ENCODE data around the gene NPBWR2. TPM values are rescaled to one million over a fixed set of nuclear protein-coding genes. Genes with fewer than 3 reads are reported as not detected.

The NPBWR2 gene
- total and polyA plus RNA-seq, 2 donors, result 0.02 TPM; not detected in 1

DNA sequence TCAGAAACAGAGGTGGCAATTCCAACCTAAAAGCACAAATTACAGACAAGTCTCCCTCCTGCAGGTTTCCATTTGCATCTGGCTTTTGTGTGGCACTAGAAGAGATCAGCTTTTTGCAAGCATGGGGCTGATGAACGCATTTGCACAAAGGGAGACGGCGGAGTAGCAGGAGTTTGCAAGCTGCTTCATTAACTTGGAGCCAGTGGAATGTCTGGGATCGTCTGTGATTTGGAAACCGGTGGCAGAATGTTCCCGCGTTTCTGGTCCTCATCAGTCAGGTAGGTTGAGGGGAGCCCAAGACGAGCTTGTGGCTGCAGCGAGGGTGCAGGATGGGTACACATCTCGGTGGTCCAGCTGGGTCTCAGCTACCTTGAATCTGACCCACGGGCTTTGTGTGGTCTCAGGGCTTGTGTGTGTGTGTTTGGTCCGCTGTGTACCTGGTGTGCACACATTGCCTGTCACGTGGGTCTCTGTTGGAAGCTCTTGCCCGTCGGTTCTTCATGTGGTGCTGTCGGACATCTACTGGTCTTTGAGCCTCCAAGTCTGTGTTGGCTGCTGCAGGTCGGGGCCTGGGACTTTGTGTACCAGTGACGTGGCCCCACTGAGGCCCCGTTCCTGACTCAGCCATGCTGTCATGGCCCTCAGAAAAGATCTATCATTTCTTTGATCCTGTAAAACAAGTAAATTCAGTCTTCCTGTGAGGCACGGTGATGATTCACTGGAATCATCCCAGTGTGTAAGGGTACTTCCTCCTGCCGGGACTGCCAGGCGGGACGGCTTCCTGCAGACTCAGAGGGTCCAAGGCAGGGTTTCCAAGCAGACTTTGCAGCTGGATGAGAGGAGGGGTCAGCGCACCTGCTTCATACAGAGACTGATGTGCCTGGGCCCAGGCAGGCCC lies 44.5 kb upstream of the NPBWR2 start:
- DNase-seq (ENCODE audit: low read depth in 6 of 9, low spot score in 9 of 9), result no peak
- H3K36me3 ChIP-seq (ENCODE audit: control insufficient read depth in 2 of 2, insufficient read depth in 2 of 2, low read length in 1 of 2), result no peaks in the 10 kb centered on the region
- H3K4me1 ChIP-seq (ENCODE audit: control insufficient read depth in 2 of 2, insufficient read depth in 2 of 2, low read length in 2 of 2), result no peaks in the 10 kb centered on the region
- H3K4me3 ChIP-seq (ENCODE audit: low read length in 2 of 2), result no peak overlapping the region
- H3K9me3 ChIP-seq (ENCODE audit: control insufficient read depth in 2 of 2, insufficient read depth in 1 of 2, low read length in 1 of 2), result peaks cover 0 to under 1% of the 10 kb centered on the region in 2 donors
- WGBS, result 89% methylated on average over 24 of the region's 24 CpGs
- no peaks in the 10 kb centered on the region for H3K27me3 ChIP-seq (ENCODE audit: control insufficient read depth in 2 of 2, insufficient read depth in 1 of 2, low read length in 1 of 2)
- no peak overlapping the region for H3K27ac ChIP-seq (ENCODE audit: low read depth in 1 of 2, low read length in 1 of 2)

DNA sequence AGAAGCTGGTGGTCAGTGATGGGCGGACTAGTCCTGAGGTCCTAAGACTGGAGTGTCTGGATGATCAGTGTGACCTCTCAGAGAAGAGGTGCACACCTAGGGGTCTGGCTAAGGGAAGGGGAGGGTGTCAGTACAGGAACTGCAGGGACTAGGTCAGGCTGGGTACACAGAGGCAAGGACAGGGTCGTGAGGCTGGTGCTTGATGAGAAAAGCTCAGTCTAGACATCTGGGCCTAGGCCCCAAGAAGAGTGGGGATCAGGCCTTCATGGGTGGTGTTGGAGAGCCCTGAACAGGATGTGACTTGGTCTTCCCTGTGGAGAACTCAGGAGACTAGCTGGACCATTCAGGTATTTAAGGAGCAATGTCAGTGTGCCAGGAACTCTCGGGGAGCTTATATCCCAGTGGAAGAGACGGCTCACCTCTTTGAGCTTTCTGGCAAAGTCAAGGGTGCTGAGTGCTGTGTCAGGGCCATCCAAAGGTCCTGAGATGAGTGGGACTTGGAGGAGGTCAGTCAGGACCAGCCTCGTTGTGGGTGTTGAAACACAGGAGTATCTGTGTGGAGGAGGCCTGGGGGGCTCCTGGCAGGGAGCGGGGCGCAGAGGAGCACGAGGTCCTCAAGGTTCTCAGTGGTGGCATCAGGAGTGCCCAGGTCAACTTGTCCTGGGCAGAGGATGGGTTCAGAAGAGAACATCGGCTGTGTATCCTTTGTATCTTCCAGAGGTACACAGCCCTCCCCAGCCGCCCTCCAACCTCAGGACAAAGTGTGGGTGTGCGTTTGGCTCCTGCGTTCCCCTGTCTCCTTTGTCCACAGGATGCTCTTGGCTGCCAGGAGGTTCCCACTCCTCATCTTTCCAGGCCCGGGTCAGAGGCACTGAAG lies 43.6 kb upstream of the NPBWR2 start:
- H3K27me3 ChIP-seq (ENCODE audit: control insufficient read depth in 2 of 2, insufficient read depth in 1 of 2, low read length in 1 of 2), result no peaks in the 10 kb centered on the region
- no peaks in the 10 kb centered on the region for H3K4me1 ChIP-seq (ENCODE audit: control insufficient read depth in 2 of 2, insufficient read depth in 2 of 2, low read length in 2 of 2)
- H3K4me3 ChIP-seq (ENCODE audit: low read length in 2 of 2), result no peak overlapping the region
- no peaks in the 10 kb centered on the region for H3K36me3 ChIP-seq (ENCODE audit: control insufficient read depth in 2 of 2, insufficient read depth in 2 of 2, low read length in 1 of 2)
- no peak overlapping the region for H3K27ac ChIP-seq (ENCODE audit: low read depth in 1 of 2, low read length in 1 of 2)
- DNase-seq (ENCODE audit: low read depth in 6 of 9, low spot score in 9 of 9), result no peak
- peaks cover 0 to 5% of the 10 kb centered on the region in 2 donors for H3K9me3 ChIP-seq (ENCODE audit: control insufficient read depth in 2 of 2, insufficient read depth in 1 of 2, low read length in 1 of 2)
- 85% methylated on average over 13 of the region's 13 CpGs for WGBS

DNA sequence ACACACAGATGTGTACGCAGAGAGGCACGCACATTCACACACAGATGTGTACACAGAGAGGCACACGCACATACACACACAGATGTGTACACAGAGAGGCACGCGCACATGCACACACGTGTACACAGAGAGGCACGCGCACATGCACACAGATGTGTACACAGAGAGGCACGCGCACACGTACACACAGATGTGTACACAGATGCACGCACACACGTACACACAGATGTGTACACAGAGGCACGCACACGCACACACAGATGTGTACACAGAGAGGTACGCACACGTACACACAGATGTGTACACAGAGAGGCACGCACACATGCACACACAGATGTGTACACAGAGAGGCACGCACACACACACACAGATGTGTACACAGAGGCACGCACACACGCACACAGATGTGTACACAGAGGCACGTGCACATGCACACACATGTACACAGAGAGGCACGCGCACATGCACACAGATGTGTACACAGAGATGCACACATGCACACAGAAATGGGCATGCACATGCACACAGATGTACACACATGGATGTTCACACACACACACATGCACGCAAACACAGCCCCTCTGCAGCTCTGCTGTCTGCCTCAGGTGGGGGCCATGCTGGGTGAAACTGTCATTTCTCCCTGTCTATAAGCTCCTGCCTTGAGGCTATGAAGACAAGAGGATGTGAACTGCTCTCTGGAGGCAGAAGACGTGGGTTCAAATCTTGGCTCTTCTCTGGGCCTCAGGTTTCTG lies 42.6 kb upstream of the NPBWR2 start:
- H3K4me1 ChIP-seq (ENCODE audit: control insufficient read depth in 2 of 2, insufficient read depth in 2 of 2, low read length in 2 of 2), result no peaks in the 10 kb centered on the region
- H3K4me3 ChIP-seq (ENCODE audit: low read length in 2 of 2), result no peak overlapping the region
- peaks cover 0 to 14% of the 10 kb centered on the region in 2 donors for H3K9me3 ChIP-seq (ENCODE audit: control insufficient read depth in 2 of 2, insufficient read depth in 1 of 2, low read length in 1 of 2)
- H3K36me3 ChIP-seq (ENCODE audit: control insufficient read depth in 2 of 2, insufficient read depth in 2 of 2, low read length in 1 of 2), result no peaks in the 10 kb centered on the region
- no peak overlapping the region for H3K27ac ChIP-seq (ENCODE audit: low read depth in 1 of 2, low read length in 1 of 2)
- DNase-seq (ENCODE audit: low read depth in 6 of 9, low spot score in 9 of 9), result no peak
- H3K27me3 ChIP-seq (ENCODE audit: control insufficient read depth in 2 of 2, insufficient read depth in 1 of 2, low read length in 1 of 2), result no peaks in the 10 kb centered on the region
- 90% methylated on average over 26 of the region's 26 CpGs for WGBS

DNA sequence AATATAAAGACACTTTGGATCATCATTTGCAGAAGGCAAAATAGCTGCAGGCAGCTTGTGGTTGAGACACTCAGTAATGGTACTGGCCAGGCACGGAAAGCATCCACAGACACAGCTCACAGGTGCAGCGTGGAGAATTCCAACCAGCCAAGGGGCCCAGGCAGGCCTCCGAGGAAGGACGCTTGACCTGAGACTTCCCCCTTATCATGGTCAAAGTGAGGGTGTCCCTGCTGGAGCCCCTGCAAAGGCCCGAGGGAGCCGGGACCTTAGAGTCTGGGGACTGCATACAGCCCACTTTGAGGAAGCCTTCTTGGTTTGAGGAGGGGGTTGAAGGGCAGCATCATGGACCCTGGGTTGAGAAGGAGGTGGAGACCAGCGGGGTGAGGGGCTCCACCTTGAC lies 41.8 kb upstream of the NPBWR2 start:
- Histone ChIP-seq H3K4me3 (ENCODE audit: low read length in 2 of 2) (no peak overlapping the region), H3K9me3 (ENCODE audit: control insufficient read depth in 2 of 2, insufficient read depth in 1 of 2, low read length in 1 of 2) (peaks cover 0 to 18% of the 10 kb centered on the region in 2 donors), H3K27ac (ENCODE audit: low read depth in 1 of 2, low read length in 1 of 2) (no peak overlapping the region), H3K4me1 (ENCODE audit: control insufficient read depth in 2 of 2, insufficient read depth in 2 of 2, low read length in 2 of 2) (no peaks in the 10 kb centered on the region), H3K27me3 (ENCODE audit: control insufficient read depth in 2 of 2, insufficient read depth in 1 of 2, low read length in 1 of 2) (no peaks in the 10 kb centered on the region), H3K36me3 (ENCODE audit: control insufficient read depth in 2 of 2, insufficient read depth in 2 of 2, low read length in 1 of 2) (no peaks in the 10 kb centered on the region)
- WGBS, result 88% methylated on average over 7 of the region's 7 CpGs
- DNase-seq (ENCODE audit: low read depth in 6 of 9, low spot score in 9 of 9), result no peak

DNA sequence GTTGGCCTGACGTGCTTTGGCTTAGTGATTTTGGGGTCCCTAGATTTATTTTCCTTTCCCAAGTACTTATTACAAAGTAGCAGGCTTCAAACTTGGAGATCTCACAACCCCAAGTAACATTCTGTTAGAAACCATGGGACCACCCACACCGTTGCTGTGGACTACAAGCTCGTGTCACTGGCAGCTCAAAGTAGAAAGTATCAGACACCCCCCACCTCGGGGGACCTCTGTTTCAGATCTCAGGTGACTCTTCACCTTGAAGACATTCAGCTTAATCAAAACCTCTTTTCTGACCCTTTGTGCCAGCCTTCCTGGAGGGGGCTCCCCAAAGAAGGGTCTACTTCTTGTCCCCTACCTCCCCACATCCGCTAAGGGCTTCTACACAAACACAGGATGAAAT lies 41.2 kb upstream of the NPBWR2 start:
- 93% methylated on average over 5 of the region's 5 CpGs for WGBS
- no peaks in the 10 kb centered on the region for H3K36me3 ChIP-seq (ENCODE audit: control insufficient read depth in 2 of 2, insufficient read depth in 2 of 2, low read length in 1 of 2)
- DNase-seq (ENCODE audit: low read depth in 6 of 9, low spot score in 9 of 9), result no peak
- H3K4me1 ChIP-seq (ENCODE audit: control insufficient read depth in 2 of 2, insufficient read depth in 2 of 2, low read length in 2 of 2), result no peaks in the 10 kb centered on the region
- no peak overlapping the region for H3K27ac ChIP-seq (ENCODE audit: low read depth in 1 of 2, low read length in 1 of 2)
- H3K9me3 ChIP-seq (ENCODE audit: control insufficient read depth in 2 of 2, insufficient read depth in 1 of 2, low read length in 1 of 2), result peaks cover 0 to 18% of the 10 kb centered on the region in 2 donors
- H3K27me3 ChIP-seq (ENCODE audit: control insufficient read depth in 2 of 2, insufficient read depth in 1 of 2, low read length in 1 of 2), result no peaks in the 10 kb centered on the region
- H3K4me3 ChIP-seq (ENCODE audit: low read length in 2 of 2), result no peak overlapping the region

DNA sequence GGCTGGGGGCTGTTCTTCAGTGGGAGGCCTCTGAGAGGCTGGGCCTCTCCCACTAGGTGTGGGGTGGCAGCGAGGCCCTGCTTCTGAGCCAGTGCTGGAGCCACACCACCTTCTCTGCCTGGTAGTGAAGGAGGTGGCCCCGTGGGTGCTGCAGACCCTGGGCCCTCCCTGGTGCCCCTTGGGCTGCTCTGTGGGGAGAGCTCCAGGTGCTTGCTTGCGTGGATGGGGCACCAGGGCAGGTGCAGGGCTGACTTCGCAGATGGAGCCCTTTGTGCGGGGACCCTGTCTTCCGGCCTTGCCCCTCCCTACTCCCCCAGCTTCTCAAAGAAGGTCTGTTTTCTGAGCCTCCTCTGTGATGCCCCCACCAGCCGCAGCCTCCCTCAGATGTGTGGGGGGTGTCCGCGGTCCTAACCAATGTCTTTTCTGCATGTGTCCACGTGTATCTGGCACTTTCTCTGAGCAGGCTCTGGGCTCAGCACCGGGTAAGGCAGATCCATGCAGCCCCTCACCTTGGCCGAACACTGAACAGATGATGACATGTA lies 39.6 kb upstream of the NPBWR2 start:
- 85% methylated on average over 12 of the region's 12 CpGs for WGBS
- no peaks in the 10 kb centered on the region for H3K4me1 ChIP-seq (ENCODE audit: control insufficient read depth in 2 of 2, insufficient read depth in 2 of 2, low read length in 2 of 2)
- H3K4me3 ChIP-seq (ENCODE audit: low read length in 2 of 2), result no peak overlapping the region
- H3K9me3 ChIP-seq (ENCODE audit: control insufficient read depth in 2 of 2, insufficient read depth in 1 of 2, low read length in 1 of 2), result peaks cover 0 to 24% of the 10 kb centered on the region in 2 donors
- no peaks in the 10 kb centered on the region for H3K36me3 ChIP-seq (ENCODE audit: control insufficient read depth in 2 of 2, insufficient read depth in 2 of 2, low read length in 1 of 2)
- no peak overlapping the region for H3K27ac ChIP-seq (ENCODE audit: low read depth in 1 of 2, low read length in 1 of 2)
- peak in 5 of 9 donors; percentile 6 to 42 (median 25) for DNase-seq (ENCODE audit: low read depth in 6 of 9, low spot score in 9 of 9)
- peaks cover 0 to 2% of the 10 kb centered on the region in 2 donors for H3K27me3 ChIP-seq (ENCODE audit: control insufficient read depth in 2 of 2, insufficient read depth in 1 of 2, low read length in 1 of 2)

DNA sequence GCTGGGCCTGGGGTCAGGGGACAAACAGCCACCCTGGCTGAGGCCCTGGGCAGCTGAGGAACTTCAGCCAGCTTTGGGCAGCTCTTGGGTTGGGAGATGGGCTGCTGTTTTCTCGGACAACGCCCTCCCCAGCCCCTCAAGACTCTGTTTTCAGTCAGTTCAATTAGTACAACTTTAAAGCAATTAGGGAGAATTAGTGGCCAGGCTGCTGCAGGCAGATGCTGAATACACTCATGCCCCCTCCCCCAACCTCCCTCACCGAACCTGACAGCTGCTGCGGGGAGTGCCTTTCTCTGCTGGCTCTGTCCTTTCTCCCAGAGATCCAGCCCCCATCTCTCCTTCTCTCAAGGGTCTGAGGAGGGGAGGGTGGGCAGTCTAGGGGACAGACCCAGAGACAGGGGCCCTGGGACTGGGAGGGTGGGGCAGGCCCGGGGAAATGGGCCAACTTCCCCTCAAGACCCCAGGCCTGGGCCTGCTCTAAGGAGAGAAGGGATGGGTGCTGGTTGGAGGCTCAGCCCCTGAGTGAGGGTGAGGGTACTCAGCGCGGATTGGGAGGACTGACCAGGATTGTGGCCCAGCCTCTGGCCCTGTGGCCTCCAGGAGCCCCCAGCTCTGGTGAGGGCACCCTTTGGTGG lies 39.1 kb upstream of the NPBWR2 start:
- Histone ChIP-seq H3K9me3 (ENCODE audit: control insufficient read depth in 2 of 2, insufficient read depth in 1 of 2, low read length in 1 of 2) (peaks cover 0 to 24% of the 10 kb centered on the region in 2 donors), H3K4me1 (ENCODE audit: control insufficient read depth in 2 of 2, insufficient read depth in 2 of 2, low read length in 2 of 2) (no peaks in the 10 kb centered on the region), H3K36me3 (ENCODE audit: control insufficient read depth in 2 of 2, insufficient read depth in 2 of 2, low read length in 1 of 2) (no peaks in the 10 kb centered on the region), H3K27me3 (ENCODE audit: control insufficient read depth in 2 of 2, insufficient read depth in 1 of 2, low read length in 1 of 2) (peaks cover 0 to 2% of the 10 kb centered on the region in 2 donors), H3K4me3 (ENCODE audit: low read length in 2 of 2) (no peak overlapping the region), H3K27ac (ENCODE audit: low read depth in 1 of 2, low read length in 1 of 2) (no peak overlapping the region)
- no peak for DNase-seq (ENCODE audit: low read depth in 6 of 9, low spot score in 9 of 9)
- 95% methylated on average over 7 of the region's 7 CpGs for WGBS
